ENCODE data around the gene KRT28.
"Not testable (repeated sequence)": the region's sequence is repeated elsewhere in the genome, so short reads cannot be mapped to it uniquely, and the experiment has no call there.

Gene KRT28

DNA sequence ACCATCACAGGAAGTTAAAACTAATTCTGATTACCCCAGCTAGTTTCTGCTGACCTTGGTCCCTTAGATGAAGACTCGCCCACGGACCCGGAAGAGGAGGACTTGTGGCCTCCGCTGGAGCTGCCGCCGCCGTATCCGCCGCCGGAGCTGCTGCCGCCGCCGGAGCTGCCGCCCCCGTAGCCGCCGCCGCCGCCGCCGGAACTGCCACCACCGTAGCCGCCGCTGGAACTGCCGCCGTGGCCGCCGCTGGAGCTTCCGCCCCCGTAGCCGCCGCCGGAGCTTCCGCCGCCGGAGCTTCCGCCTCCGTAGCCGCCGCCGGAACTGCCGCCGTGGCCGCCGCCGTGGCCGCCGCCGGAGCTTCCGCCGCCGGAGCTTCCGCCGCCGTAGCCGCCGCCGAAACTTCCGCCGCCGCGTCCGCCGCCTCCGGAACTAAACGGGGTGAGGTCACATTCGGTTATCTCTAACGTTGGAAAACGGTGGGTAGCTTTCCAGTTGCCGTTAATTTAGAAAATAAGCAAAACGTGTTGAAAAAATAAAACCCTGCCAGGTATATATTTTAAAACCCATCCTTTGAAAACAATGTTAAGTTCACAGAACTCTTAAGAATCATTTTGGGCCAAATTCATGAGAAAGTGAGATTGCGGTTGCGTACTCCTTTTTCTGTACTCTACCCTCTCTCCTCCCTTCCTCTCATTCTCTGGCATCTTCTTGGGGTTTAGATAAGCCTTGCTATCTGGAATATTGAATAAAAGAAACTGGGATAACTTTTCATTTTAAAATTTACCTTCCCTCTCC lies 19.2 kb upstream of the KRT28 start:
- peak; percentile 69 to 85 (median 73) for DNase-seq (ENCODE audit: low read depth in 3 of 3)

- no peak for DNase-seq (ENCODE audit: low read depth in 3 of 3)
Measured at GRCh38 chr17:40818343-40818732, 18.6 kb upstream of the KRT28 start.

DNA sequence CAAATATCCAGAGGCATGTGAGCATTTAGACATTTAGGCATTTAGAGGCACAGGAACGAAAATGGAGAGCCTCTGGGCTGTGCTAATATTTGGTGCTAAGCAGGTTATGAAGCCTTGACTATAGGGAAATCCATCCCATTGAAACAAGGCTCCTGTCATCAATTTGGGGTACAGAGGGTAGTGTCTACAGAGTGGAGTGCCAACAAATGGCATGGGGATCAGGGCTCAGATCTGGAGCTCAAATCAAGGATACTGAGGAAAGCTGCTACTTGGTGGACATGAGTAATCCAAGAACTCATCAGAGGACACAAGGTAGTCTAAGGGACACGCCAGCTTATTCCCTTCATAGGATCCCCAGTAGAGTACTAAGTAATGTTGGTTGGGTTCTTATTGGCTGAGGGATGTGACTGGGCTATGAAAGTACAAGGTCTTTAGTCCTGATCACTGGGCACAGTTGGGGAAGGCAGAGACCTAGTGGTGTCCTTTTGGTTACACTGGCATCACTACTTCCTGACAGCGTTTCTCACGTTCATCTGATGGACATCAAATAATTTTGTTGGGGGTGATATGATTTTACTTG lies 17.4 kb upstream of the KRT28 start:
- no peak for DNase-seq (ENCODE audit: low read depth in 3 of 3)

DNA sequence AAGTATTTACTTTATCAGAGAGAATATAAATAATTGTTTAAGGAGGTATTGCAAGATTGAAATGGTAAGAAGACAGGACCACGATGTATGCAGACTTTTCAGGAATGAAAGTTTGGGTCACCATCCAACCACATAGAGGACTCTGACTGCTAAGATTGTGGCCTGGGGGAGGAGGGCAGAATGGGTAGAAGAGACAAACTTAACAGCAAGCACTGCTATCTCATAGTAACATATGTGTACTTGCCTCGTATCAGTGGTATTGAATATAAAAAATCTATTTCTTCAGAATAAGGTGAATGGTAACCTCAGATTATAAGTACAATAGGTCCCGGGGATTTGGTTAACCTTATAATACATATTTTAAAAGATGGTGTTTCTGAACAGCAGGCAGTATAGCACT lies 16.8 kb upstream of the KRT28 start:
- DNase-seq (ENCODE audit: low read depth in 3 of 3), result no peak

- DNase-seq (ENCODE audit: low read depth in 3 of 3), result no peak
Measured at GRCh38 chr17:40815381-40815780, 15.6 kb upstream of the KRT28 start.

DNA sequence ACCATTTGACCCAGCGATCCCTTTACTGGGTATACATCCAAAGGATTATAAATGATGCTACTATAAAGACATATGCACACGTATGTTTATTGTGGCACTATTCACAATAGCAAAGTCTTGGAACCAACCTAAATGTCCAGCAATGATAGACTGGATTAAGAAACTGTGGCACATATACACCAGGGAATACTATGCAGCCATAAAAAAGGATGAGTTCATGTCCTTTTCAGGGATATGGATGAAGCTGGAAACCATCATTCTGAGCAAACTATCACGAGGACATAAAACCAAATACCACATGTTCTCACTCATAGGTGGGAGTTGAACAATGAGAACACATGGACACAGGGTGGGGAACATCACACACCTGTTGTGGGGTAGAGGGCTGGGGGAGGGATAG lies 14.9 kb upstream of the KRT28 start:
- DNase-seq (ENCODE audit: low read depth in 3 of 3), result not testable (repeated sequence)

GRCh38 chr17:40813804-40814203 lies 14.0 kb upstream of the KRT28 start:
- no peak for DNase-seq (ENCODE audit: low read depth in 3 of 3)

GRCh38 chr17:40812639-40813038 lies 12.9 kb upstream of the KRT28 start:
- DNase-seq (ENCODE audit: low read depth in 3 of 3), result no peak

DNA sequence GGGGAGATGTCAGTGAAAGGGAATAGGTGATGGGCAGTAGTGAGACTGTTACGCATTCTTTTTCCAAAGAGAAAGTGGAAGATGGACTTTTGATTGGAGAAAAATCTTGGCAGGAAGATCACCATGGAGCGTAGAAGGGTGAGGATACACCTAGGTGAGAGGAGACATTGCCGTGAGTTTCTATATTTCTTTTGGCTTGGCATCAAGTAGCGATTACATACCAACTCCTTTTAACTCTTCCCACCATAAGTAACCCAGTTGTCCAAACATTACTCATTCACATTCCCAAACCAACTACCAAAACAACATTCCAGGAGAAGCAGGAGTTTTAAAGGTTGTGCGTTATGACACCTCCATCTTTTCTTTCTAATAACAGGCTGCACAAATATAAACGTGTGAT lies 10.7 kb upstream of the KRT28 start:
- no peak for DNase-seq (ENCODE audit: low read depth in 3 of 3)

DNA sequence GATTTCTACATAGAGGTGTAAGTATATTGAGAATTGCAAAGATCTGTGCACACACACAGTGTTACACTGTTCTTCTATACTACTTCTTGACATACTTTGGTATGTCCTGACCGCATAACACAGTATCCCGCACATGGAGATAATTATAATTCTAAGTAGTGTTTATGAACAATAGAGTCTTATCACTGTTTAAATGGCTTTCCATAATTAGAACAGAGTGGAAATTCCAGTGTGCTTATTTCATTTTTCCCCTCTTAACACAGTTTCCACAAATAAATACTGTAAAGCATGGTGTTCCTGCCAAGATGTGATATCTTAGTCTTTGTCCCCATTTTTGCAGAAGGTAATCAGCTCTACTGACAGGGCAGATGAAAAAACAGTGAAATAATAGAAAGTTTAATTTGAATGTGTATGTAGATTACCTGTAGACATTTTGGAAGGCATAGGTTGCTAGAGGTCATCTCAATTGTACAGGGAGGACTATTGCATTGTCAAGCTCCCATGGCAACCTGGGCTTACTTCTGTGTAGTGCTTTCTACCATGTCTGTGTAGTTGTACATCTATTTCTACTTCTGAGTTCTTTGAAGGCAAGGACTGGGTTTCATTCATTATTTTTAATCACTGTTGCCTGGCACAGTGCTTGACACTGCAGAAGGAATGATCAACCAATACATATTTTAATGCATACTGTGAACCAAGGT lies 10.1 kb upstream of the KRT28 start:
- DNase-seq (ENCODE audit: low read depth in 3 of 3), result no peak

GRCh38 chr17:40806131-40806530 lies 6.4 kb upstream of the KRT28 start:
- DNase-seq (ENCODE audit: low read depth in 3 of 3), result no peak

DNA sequence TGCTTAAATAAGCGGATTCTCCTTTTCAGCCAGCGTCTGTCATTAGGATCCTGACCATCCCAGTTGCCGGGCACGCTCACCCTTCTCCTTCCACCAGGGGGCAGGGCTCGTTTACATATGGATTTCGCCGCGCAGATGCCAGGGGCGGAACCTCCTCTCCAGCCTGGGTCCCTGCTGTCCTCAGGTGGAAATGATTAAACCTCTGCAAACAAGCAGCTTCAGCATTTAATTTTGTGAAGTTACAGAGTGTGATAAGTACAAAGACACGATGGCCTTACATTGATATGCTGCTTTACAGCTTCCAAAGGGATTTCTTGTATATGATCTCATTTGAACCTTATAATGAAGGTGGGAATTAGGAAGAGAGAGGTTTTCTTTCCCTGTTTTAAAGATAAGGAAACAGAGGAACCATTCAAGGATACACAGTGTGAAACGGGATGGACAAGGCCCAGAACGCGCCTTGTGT lies 3.9 kb upstream of the KRT28 start:
- DNase-seq (ENCODE audit: low read depth in 3 of 3), result peak; percentile 59 to 77 (median 68)

- no peak for DNase-seq (ENCODE audit: low read depth in 3 of 3)
Measured at GRCh38 chr17:40801157-40801556, 1.4 kb upstream of the KRT28 start.

GRCh38 chr17:40800381-40800780 lies 622 bp upstream of the KRT28 start:
- DNase-seq (ENCODE audit: low read depth in 3 of 3), result no peak

DNA sequence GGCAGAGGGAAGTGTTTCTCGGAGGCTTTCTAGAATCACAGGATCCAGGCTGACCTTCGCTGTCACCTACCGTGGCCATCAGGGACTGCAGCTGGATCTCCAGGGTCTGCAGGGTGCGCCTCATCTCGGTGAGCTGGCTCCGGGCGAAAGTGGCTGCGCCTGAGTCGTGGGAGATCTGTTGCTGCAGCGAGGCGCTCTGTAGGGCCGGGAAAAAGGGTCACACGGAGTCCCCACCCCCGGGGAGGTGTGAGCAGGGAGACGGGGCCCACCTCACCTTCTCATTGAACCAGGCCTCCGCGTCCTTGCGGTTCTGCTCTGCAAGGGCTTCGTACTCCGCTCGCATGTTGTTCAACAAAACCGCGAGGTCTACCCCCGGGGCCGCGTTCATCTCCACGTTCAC lies 2.9 kb downstream of the KRT28 start:
- no peak for DNase-seq (ENCODE audit: low read depth in 3 of 3)

DNA sequence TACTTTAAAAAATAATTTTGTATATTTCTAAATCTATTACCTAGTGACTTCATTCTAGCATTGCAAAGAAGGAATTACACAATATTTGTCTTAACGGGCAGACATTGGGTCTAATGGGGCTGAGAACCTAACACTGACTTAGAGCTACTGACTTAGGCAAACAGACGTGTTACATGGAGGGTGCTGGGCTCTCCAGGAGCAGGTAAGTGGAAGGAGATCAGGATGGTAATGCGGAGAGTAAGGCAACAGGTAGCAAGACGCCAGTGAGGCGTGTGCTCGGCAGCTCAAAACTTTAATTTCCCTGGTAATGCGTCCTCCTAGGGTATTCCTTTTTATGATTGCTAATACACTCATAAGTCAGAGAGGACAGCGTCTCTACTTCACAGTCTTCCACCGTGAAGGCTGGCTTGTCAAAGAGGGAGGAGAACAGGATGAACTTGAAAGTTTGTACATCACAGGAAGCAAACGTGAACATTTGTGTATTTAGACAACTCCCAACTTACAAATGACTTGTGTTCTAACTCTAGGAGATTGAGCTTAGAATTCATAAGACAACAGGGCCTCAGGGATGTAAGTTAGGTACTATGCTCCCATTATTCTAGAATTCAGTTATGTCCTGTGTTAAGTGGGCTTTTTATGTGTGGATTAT lies 4.6 kb downstream of the KRT28 start:
- DNase-seq (ENCODE audit: low read depth in 3 of 3), result no peak

DNA sequence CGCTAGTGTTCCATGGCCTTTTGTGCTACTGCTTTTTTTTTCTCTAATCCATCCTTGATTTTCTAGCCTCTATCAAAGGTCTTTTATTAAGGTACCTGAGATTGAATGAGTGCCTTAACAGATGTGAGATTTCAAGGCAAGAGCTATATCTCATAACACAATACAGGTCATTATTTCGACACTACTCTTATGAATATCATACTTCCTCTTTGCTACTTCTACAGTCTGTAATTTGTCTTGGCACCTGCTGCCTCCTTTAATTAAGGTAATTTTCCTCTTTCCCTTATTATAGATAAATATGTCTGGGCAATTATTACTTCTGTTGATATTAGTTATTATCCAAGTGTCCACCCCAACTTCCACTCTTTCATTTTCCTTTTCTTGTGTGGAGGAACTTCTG lies 5.3 kb downstream of the KRT28 start:
- DNase-seq (ENCODE audit: low read depth in 3 of 3), result no peak

GRCh38 chr17:40793832-40794231 lies 5.9 kb downstream of the KRT28 start:
- no peak for DNase-seq (ENCODE audit: low read depth in 3 of 3)

- no peak for DNase-seq (ENCODE audit: low read depth in 3 of 3)
Measured at GRCh38 chr17:40791787-40792436, 7.8 kb downstream of the KRT28 start.

DNA sequence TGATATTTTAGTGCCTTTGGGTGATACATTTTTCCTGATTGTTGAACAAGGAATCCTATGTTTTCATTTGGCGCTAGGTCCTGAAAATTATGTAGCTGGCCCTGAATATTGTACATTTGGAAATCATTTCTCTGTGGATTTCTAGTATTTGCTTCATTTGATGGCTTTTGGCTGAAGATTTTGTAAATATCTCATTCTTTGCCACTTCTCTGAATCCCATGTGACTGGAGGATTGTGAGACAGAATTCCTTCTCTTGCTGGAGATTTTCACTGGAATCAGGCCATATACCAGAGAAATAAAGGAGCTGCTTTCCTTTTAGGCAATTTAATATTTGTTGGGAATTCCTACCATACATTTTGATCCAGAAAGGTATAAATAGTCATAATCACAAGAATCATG lies 8.6 kb downstream of the KRT28 start:
- no peak for DNase-seq (ENCODE audit: low read depth in 3 of 3)

DNA sequence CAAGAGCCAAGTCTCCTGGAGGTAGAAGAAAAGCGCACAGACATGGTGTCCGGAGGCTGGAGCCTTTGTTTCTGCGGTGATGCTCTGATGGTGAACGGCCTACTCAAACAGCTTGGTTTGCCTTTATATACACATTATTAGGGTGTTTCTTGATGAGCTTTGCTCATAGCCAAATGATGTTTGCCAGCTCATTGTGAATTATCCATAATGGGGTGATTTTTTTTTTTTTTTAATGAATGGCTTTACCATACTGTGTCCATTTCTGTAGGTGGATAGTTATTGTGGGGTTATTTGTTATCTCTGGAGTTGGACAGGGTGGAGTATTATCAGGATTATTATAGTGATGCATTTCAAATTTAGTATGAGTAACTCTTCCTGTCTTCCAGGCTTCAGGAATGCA lies 17.3 kb downstream of the KRT28 start, which contains the start of gene KRT27:
Gene KRT27, minus strand, starts transcription at position 101 of the 400 bp plus-strand sequence. Its CDS starts 57 bp downstream, at position 44.
- no peak for DNase-seq (ENCODE audit: low read depth in 3 of 3)

All from stimulated activated CD4-positive, alpha-beta T cell treated with anti-CD3 and anti-CD28 coated beads, TNF-alpha, amount 100 ng/mL, for 24 hours (primary cell).